Common myeloid progenitor, CD34-positive (primary cell): ENCODE results near the gene SELENOK.

ENCODE experiments used
- CTCF ChIA-PET: fragments of 350-600 bp; sonication (Branson Sonifier 250); formaldehyde crosslinking; loops from one replicate; lab custom pipeline; 2021; ENCODE audit warnings: antibody characterized with exemption; lab: Charles Lee
- POLR2A ChIA-PET: fragments of 350-600 bp; sonication (Branson Sonifier 250); formaldehyde crosslinking; loops from one replicate; lab custom pipeline; 2021; ENCODE audit warnings: antibody characterized with exemption; lab: Charles Lee
- DNase-seq, 3 donors: peaks; one replicate each; pipeline versions ENCODE4 v3.0.0 to v3.0.0-alpha.2; 2013
- H3K27ac ChIP-seq, 2 experiments: 1 replicate in 1 of 2; 2 replicates in 1 of 2; pipeline ENCODE4 v1.7.0; 2013; ENCODE audit warnings: inconsistent platforms in 2 of 2, low read length in 2 of 2, mild to moderate bottlenecking in 2 of 2, low read depth in 1 of 2, moderate library complexity in 1 of 2; ENCODE audit not compliant: severe bottlenecking in 2 of 2, insufficient read depth in 1 of 2, poor library complexity in 1 of 2
- H3K27me3 ChIP-seq, 5 experiments: replicated peaks in 2 of 5; 1 replicate in 3 of 5; 2 replicates in 2 of 5; pipeline versions ENCODE4 v1.6.1 to v1.7.0; 2013; ENCODE audit warnings: low read length in 4 of 5, mild to moderate bottlenecking in 2 of 5, moderate library complexity in 2 of 5, inconsistent platforms in 1 of 5; ENCODE audit not compliant: insufficient read depth in 5 of 5, control insufficient read depth in 4 of 5
- H3K36me3 ChIP-seq, 4 experiments: 1 replicate in 2 of 4; 2 replicates in 2 of 4; pipeline versions ENCODE4 v1.6.1 to v1.7.0; 2013; ENCODE audit warnings: low read length in 3 of 4, control low read depth in 1 of 4, mild to moderate bottlenecking in 1 of 4; ENCODE audit not compliant: control insufficient read depth in 4 of 4, insufficient read depth in 4 of 4
- H3K4me1 ChIP-seq, 4 experiments: 1 replicate in 3 of 4; 2 replicates in 1 of 4; pipeline versions ENCODE4 v1.6.1 to v1.7.1; 2013; ENCODE audit warnings: low read length in 3 of 4, mild to moderate bottlenecking in 3 of 4, control low read depth in 1 of 4, inconsistent platforms in 1 of 4, moderate library complexity in 1 of 4; ENCODE audit not compliant: control insufficient read depth in 4 of 4, insufficient read depth in 4 of 4; ENCODE audit errors: control extremely low read depth in 1 of 4
- H3K4me3 ChIP-seq, 7 experiments: 1 replicate in 4 of 7; 2 replicates in 3 of 7; pipeline versions ENCODE4 v1.5.1 to v1.7.0; 2013; ENCODE audit warnings: mild to moderate bottlenecking in 7 of 7, low read length in 6 of 7, moderate library complexity in 6 of 7, inconsistent platforms in 2 of 7, low read depth in 2 of 7, control low read depth in 1 of 7; ENCODE audit not compliant: insufficient read depth in 4 of 7, control insufficient read depth in 1 of 7; ENCODE audit errors: extremely low read depth in 1 of 7
- H3K9me3 ChIP-seq, 5 experiments: 1 replicate in 4 of 5; 2 replicates in 1 of 5; pipeline versions ENCODE4 v1.6.1 to v1.7.1; 2013; ENCODE audit warnings: low read length in 4 of 5, mild to moderate bottlenecking in 2 of 5, inconsistent platforms in 1 of 5, low read depth in 1 of 5, moderate library complexity in 1 of 5; ENCODE audit not compliant: control insufficient read depth in 4 of 5, insufficient read depth in 2 of 5; ENCODE audit errors: control extremely low read depth in 1 of 5
- WGBS: methylation state at CpG from one replicate; pipeline ENCODE4 v1.1.5; 2013; ENCODE audit not compliant: insufficient coverage; 5-methylcytosine and 5-hydroxymethylcytosine counted together

The SELENOK gene

GRCh38 chr3:53865732-53866499, 25.7 kb downstream of the SELENOK start:
- Histone ChIP-seq H3K36me3 (peaks cover 30 to 82% (median 59%) of the 10 kb centered on the region in 4 experiments), H3K27me3 (no peaks in the 10 kb centered on the region), H3K4me3 (no peak overlapping the region), H3K4me1 (no peaks in the 10 kb centered on the region), H3K9me3 (peaks cover 0 to 5% (median 0%) of the 10 kb centered on the region in 5 experiments), H3K27ac (no peak overlapping the region)
- ChIA-PET CTCF (no interaction called here), POLR2A (interaction anchor here (0.6 kb wide), 1 partner anchor 15 kb away, joined by 3 read pairs; no protein-coding TSS in a partner anchor)
- DNase-seq = no peak
- 82% methylated on average over 2 of the region's 5 CpGs for WGBS

- ChIA-PET CTCF (no interaction called here), POLR2A (no interaction called here)
- no peak overlapping the region for H3K4me3 ChIP-seq
- no peak for DNase-seq
- peaks cover 0 to 5% (median 0%) of the 10 kb centered on the region in 5 experiments for H3K9me3 ChIP-seq
- H3K27me3 ChIP-seq = no peaks in the 10 kb centered on the region
- H3K4me1 ChIP-seq = no peaks in the 10 kb centered on the region
- H3K36me3 ChIP-seq = peaks cover 22 to 67% (median 45%) of the 10 kb centered on the region in 4 experiments
- WGBS = 100% methylated on average over 1 of the region's 1 CpG
- H3K27ac ChIP-seq = no peak overlapping the region
These were observed 28.5 kb downstream of the SELENOK start for GRCh38 chr3:53863145-53863544.

GRCh38 chr3:53862241-53862640, 29.4 kb downstream of the SELENOK start:
- Histone ChIP-seq H3K27ac (no peak overlapping the region), H3K9me3 (peaks cover 0 to 5% (median 0%) of the 10 kb centered on the region in 5 experiments), H3K4me1 (peaks cover 0 to 1% (median 0%) of the 10 kb centered on the region in 4 experiments), H3K27me3 (no peaks in the 10 kb centered on the region), H3K36me3 (peaks cover 18 to 58% (median 39%) of the 10 kb centered on the region in 4 experiments), H3K4me3 (no peak overlapping the region)
- CTCF ChIA-PET = no interaction called here
- POLR2A ChIA-PET = no interaction called here
- DNase-seq = no peak
- 90% methylated on average over 2 of the region's 3 CpGs for WGBS

GRCh38 chr3:53860196-53860595, 31.5 kb downstream of the SELENOK start:
- DNase-seq = no peak
- H3K27me3 ChIP-seq = peaks cover 0 to 3% (median 0%) of the 10 kb centered on the region in 5 experiments
- H3K4me1 ChIP-seq = peaks cover 0 to 6% (median 2%) of the 10 kb centered on the region in 4 experiments
- H3K9me3 ChIP-seq = peaks cover 0 to 5% (median 0%) of the 10 kb centered on the region in 5 experiments
- peaks cover 18 to 41% (median 32%) of the 10 kb centered on the region in 4 experiments for H3K36me3 ChIP-seq
- no peak overlapping the region for H3K27ac ChIP-seq
- WGBS = 95% methylated on average over 3 of the region's 4 CpGs
- ChIA-PET CTCF (no interaction called here), POLR2A (no interaction called here)
- H3K4me3 ChIP-seq = no peak overlapping the region

- Histone ChIP-seq H3K27ac (no peak overlapping the region), H3K4me1 (peaks cover 0 to 6% (median 2%) of the 10 kb centered on the region in 4 experiments), H3K27me3 (peaks cover 0 to 5% (median 0%) of the 10 kb centered on the region in 5 experiments), H3K4me3 (no peak overlapping the region), H3K36me3 (peaks cover 11 to 33% (median 24%) of the 10 kb centered on the region in 4 experiments), H3K9me3 (peaks cover 0 to 5% (median 0%) of the 10 kb centered on the region in 5 experiments)
- no peak for DNase-seq
- ChIA-PET CTCF (no interaction called here), POLR2A (no interaction called here)
- 100% methylated on average over 4 of the region's 6 CpGs for WGBS
These were observed 32.5 kb downstream of the SELENOK start for GRCh38 chr3:53859178-53859577.

- Histone ChIP-seq H3K36me3 (peaks cover 10 to 26% (median 18%) of the 10 kb centered on the region in 4 experiments), H3K27ac (no peak overlapping the region), H3K27me3 (peaks cover 0 to 6% (median 0%) of the 10 kb centered on the region in 5 experiments), H3K9me3 (peaks cover 0 to 5% (median 0%) of the 10 kb centered on the region in 5 experiments), H3K4me3 (no peak overlapping the region), H3K4me1 (peaks cover 0 to 6% (median 2%) of the 10 kb centered on the region in 4 experiments)
- DNase-seq = no peak
- ChIA-PET POLR2A (no interaction called here), CTCF (no interaction called here)
- 83% methylated on average over 6 of the region's 7 CpGs for WGBS
These were observed 33.4 kb downstream of the SELENOK start for GRCh38 chr3:53858096-53858741.

GRCh38 chr3:53856964-53857363, 34.7 kb downstream of the SELENOK start:
- 44% methylated on average over 4 of the region's 7 CpGs for WGBS
- Histone ChIP-seq H3K4me1 (peaks cover 0 to 6% (median 2%) of the 10 kb centered on the region in 4 experiments), H3K9me3 (peaks cover 0 to 4% (median 0%) of the 10 kb centered on the region in 5 experiments), H3K36me3 (peaks cover 2 to 18% (median 8%) of the 10 kb centered on the region in 4 experiments), H3K27ac (no peak overlapping the region), H3K27me3 (peaks cover 0 to 6% (median 0%) of the 10 kb centered on the region in 5 experiments), H3K4me3 (no peak overlapping the region)
- no peak for DNase-seq
- POLR2A ChIA-PET = no interaction called here
- CTCF ChIA-PET = no interaction called here
